ENCODE measurements around the gene AMMECR1L. TPM values are rescaled to one million over a fixed set of nuclear protein-coding genes. Genes with fewer than 3 reads are reported as not detected.
A peak's percentile ranks its signal among the peaks of the same experiment; 100 is the strongest.

AMMECR1L gene
- total RNA-seq, 2 experiments from 2014 or later, result 14.5 to 15.0 TPM

DNA sequence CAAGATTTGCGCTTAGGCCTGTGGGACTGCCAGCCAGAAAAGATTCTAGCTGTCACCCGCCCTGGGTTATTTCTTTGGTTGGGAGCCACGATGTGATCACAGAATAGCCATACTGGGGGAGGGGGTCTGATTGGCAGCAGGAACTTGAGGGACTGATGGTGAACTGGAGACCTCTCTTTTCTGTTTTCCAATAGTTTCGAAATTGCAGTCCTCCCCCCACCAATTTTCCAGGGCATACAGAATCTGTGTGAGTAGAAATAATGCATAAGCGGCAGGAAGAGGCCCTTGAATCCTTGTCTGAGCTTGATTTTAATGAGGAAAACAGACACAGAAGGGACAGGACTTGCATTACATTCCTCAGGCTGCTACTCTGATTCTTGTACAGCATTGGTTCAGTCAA, 25.6 kb downstream of the AMMECR1L start:
- H3K9me3 Mint-ChIP-seq (ENCODE audit: insufficient read depth), result no peaks in the 10 kb centered on the region

GRCh38 chr2:127859712-127860085, 26.1 kb downstream of the AMMECR1L start:
- H3K36me3 Mint-ChIP-seq (ENCODE audit: low read depth), result peaks cover 29% of the 10 kb centered on the region
- peak; percentile 9 for ATAC-seq
- peak overlapping the region; percentile 36 for H3K4me3 Mint-ChIP-seq
- no peaks in the 10 kb centered on the region for H3K9me3 Mint-ChIP-seq (ENCODE audit: insufficient read depth)
- ChIA-PET POLR2A (interaction anchor here (1.1 kb wide), 1 partner anchor 49 kb away, joined by 4 read pairs; the partner anchor contains the start of gene WDR33), CTCF (interaction anchor here (1.0 kb wide), 1 partner anchor 28 kb away, joined by 3 read pairs; no protein-coding TSS in a partner anchor)
- peaks cover 33% of the 10 kb centered on the region for H3K4me1 Mint-ChIP-seq (ENCODE audit: low read depth)
- no peak overlapping the region for H3K27ac Mint-ChIP-seq
- peak; percentile 68 for DNase-seq
- H3K27me3 Mint-ChIP-seq (ENCODE audit: low read depth), result no peaks in the 10 kb centered on the region

More for the DNA sequence above, 25.6 kb downstream of the AMMECR1L start:
- Mint-ChIP-seq H3K27ac (no peak overlapping the region), H3K27me3 (ENCODE audit: low read depth) (no peaks in the 10 kb centered on the region), H3K4me1 (ENCODE audit: low read depth) (peaks cover 31% of the 10 kb centered on the region), H3K36me3 (ENCODE audit: low read depth) (peaks cover 33% of the 10 kb centered on the region), H3K4me3 (no peak overlapping the region)
- ChIA-PET CTCF (interaction anchor here (1.0 kb wide), 1 partner anchor 27 kb away, joined by 3 read pairs; no protein-coding TSS in a partner anchor), POLR2A (interaction anchor here (1.1 kb wide), 1 partner anchor 49 kb away, joined by 4 read pairs; the partner anchor contains the start of gene WDR33)
- no peak for DNase-seq
- ATAC-seq, result no peak

DNA sequence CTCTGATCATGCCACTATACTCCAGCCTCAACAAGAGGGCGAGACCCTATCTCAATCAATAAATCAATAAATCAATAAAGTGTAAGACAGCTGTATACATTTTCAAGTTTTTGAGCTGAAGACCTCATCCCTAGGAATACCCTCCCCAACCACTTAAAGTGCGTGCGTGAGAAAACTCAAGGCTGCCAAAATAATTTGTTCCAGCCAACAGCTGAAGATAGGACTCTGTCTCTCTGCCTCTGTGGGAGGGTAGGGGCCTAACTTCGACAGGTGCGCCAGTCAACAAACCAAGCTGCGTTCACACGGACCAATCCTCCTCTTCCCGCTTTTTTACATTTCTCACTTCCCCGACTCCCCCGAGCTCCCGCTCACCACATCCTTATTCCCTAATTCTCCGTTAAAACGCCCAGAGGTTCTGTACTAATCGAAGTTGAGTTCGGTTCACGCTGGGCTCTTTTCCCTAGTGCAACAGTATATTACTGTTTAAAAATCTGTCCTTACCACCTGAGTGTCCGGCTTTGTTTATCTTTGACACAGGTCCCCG, 28.4 kb downstream of the AMMECR1L start:
- ChIA-PET CTCF (interaction anchor here (1.0 to 1.6 kb wide), 5 partner anchors 15 to 303 kb away, joined by 3 to 6 read pairs (median 3); partner anchors contain the start of gene WDR33), POLR2A (interaction anchor here (1.0 to 1.9 kb wide), 6 partner anchors 13 to 234 kb away, joined by 3 to 8 read pairs (median 5); partner anchors contain the start of genes UGGT1 and WDR33)
- Mint-ChIP-seq H3K27ac (peak overlapping the region; percentile 82), H3K36me3 (ENCODE audit: low read depth) (peaks cover 25% of the 10 kb centered on the region), H3K4me3 (peak overlapping the region; percentile 87), H3K27me3 (ENCODE audit: low read depth) (no peaks in the 10 kb centered on the region), H3K4me1 (ENCODE audit: low read depth) (peaks cover 52% of the 10 kb centered on the region), H3K9me3 (ENCODE audit: insufficient read depth) (no peaks in the 10 kb centered on the region)
- ATAC-seq (peak; percentile 35), DNase-seq (peak; percentile 48)

- H3K4me3 Mint-ChIP-seq, result no peak overlapping the region
- no peaks in the 10 kb centered on the region for H3K9me3 Mint-ChIP-seq (ENCODE audit: insufficient read depth)
- DNase-seq (no peak), ATAC-seq (no peak)
- no peaks in the 10 kb centered on the region for H3K27me3 Mint-ChIP-seq (ENCODE audit: low read depth)
- ChIA-PET CTCF (no interaction called here), POLR2A (no interaction called here)
- H3K27ac Mint-ChIP-seq, result peak overlapping the region; percentile 9
- H3K36me3 Mint-ChIP-seq (ENCODE audit: low read depth), result peaks cover 52% of the 10 kb centered on the region
- H3K4me1 Mint-ChIP-seq (ENCODE audit: low read depth), result peaks cover 50% of the 10 kb centered on the region
These were observed 32.1 kb downstream of the AMMECR1L start for GRCh38 chr2:127853671-127854070.

- Mint-ChIP-seq H3K36me3 (ENCODE audit: low read depth) (peaks cover 60% of the 10 kb centered on the region), H3K27ac (no peak overlapping the region), H3K4me1 (ENCODE audit: low read depth) (peaks cover 44% of the 10 kb centered on the region), H3K4me3 (no peak overlapping the region), H3K27me3 (ENCODE audit: low read depth) (no peaks in the 10 kb centered on the region), H3K9me3 (ENCODE audit: insufficient read depth) (no peaks in the 10 kb centered on the region)
- ChIA-PET CTCF (interaction anchor here (1.3 kb wide), 1 partner anchor 11 kb away, joined by 3 read pairs; no protein-coding TSS in a partner anchor), POLR2A (no interaction called here)
- DNase-seq, result no peak
- no peak for ATAC-seq
These were observed 33.4 kb downstream of the AMMECR1L start for GRCh38 chr2:127852388-127852787.

- ChIA-PET CTCF (no interaction called here), POLR2A (no interaction called here)
- Mint-ChIP-seq H3K4me1 (ENCODE audit: low read depth) (peaks cover 12% of the 10 kb centered on the region), H3K27ac (no peak overlapping the region), H3K4me3 (no peak overlapping the region), H3K36me3 (ENCODE audit: low read depth) (peaks cover 72% of the 10 kb centered on the region), H3K9me3 (ENCODE audit: insufficient read depth) (no peaks in the 10 kb centered on the region), H3K27me3 (ENCODE audit: low read depth) (no peaks in the 10 kb centered on the region)
- ATAC-seq (no peak), DNase-seq (no peak)
These were observed 37.8 kb downstream of the AMMECR1L start for GRCh38 chr2:127847931-127848330.

DNA sequence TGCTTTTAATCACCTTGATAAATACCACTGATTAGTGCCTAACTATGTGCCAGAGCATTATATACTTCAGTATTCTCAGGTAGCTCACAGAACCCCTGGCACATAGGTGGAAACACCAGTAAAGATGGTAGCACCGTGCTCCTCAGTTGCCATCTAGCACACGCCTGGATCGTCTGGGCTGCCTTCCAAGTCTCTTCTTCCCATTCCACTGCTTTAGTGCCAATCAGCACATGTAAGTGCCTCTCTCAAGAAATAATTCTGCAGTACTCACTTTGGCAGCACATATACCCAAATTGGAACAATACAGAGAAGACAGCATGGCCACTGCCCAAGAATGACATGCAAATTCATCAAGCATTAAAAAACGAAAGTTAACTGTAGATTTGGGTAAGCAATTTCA, 40.8 kb downstream of the AMMECR1L start:
- peaks cover 51% of the 10 kb centered on the region for H3K36me3 Mint-ChIP-seq (ENCODE audit: low read depth)
- CTCF ChIA-PET, result no interaction called here
- DNase-seq (no peak), ATAC-seq (no peak)
- no peak overlapping the region for H3K4me3 Mint-ChIP-seq
- no peaks in the 10 kb centered on the region for H3K9me3 Mint-ChIP-seq (ENCODE audit: insufficient read depth)
- H3K27me3 Mint-ChIP-seq (ENCODE audit: low read depth), result no peaks in the 10 kb centered on the region
- POLR2A ChIA-PET, result interaction anchor here (1.4 kb wide), 1 partner anchor 12 kb away, joined by 8 read pairs; the partner anchor contains the start of gene POLR2D
- no peak overlapping the region for H3K27ac Mint-ChIP-seq
- peaks cover 10% of the 10 kb centered on the region for H3K4me1 Mint-ChIP-seq (ENCODE audit: low read depth)

GRCh38 chr2:127843677-127844076, 42.1 kb downstream of the AMMECR1L start:
- POLR2A ChIA-PET, result interaction anchor here (1.4 kb wide), 1 partner anchor 14 kb away, joined by 8 read pairs; the partner anchor contains the start of gene POLR2D
- no peak overlapping the region for H3K27ac Mint-ChIP-seq
- no peaks in the 10 kb centered on the region for H3K9me3 Mint-ChIP-seq (ENCODE audit: insufficient read depth)
- H3K27me3 Mint-ChIP-seq (ENCODE audit: low read depth), result no peaks in the 10 kb centered on the region
- peaks cover 40% of the 10 kb centered on the region for H3K36me3 Mint-ChIP-seq (ENCODE audit: low read depth)
- CTCF ChIA-PET, result no interaction called here
- no peak for ATAC-seq
- DNase-seq, result no peak
- H3K4me3 Mint-ChIP-seq, result no peak overlapping the region
- H3K4me1 Mint-ChIP-seq (ENCODE audit: low read depth), result peaks cover 3% of the 10 kb centered on the region

DNA sequence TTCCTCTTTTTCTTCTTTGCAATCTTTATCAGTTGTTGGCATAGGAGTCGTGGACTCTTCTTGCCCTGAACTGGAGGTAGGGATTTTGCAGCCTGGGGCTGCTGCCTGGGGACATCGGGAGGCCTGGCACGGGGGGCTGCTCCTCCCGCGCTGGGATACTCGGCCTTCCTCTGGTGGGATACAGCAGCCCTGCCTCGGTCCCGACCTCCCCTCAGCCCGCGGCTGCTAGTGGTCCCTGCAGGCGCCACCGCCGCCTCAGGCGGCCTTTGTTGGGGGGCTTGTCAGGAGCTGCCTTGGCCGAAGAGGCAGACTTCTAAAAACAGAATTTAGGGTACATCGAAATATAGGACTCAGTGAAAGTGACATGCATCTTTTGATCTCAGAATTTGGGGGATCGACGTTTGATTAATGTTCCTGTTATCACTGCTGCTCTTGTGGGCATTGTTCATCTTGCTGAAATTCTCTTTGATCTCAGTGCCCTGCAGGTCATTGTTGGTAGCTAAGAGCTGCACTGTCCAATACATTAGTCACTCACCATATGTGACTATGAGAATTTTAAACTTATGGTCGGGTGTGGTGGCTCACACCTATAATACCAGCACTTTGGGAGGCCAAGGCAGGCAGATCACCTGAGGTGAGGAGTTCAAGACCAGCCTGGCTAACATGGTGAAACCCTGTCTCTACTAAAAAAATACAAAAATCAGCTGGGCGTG, 44.1 kb downstream of the AMMECR1L start:
- CTCF ChIA-PET, result interaction anchor here (1.1 kb wide), 1 partner anchor 16 kb away, joined by 4 read pairs; the partner anchor contains the start of gene POLR2D
- POLR2A ChIA-PET, result no interaction called here

GRCh38 chr2:127840893-127841292, 44.9 kb downstream of the AMMECR1L start:
- POLR2A ChIA-PET, result no interaction called here
- Mint-ChIP-seq H3K36me3 (ENCODE audit: low read depth) (peaks cover 16% of the 10 kb centered on the region), H3K4me1 (ENCODE audit: low read depth) (peaks cover 3% of the 10 kb centered on the region), H3K27me3 (ENCODE audit: low read depth) (no peaks in the 10 kb centered on the region), H3K9me3 (ENCODE audit: insufficient read depth) (no peaks in the 10 kb centered on the region), H3K4me3 (no peak overlapping the region), H3K27ac (no peak overlapping the region)
- DNase-seq (no peak), ATAC-seq (no peak)
- CTCF ChIA-PET, result no interaction called here

More for the DNA sequence above, 44.1 kb downstream of the AMMECR1L start:
- no peak overlapping the region for H3K4me3 Mint-ChIP-seq
- H3K27ac Mint-ChIP-seq, result no peak overlapping the region
- no peak for ATAC-seq
- DNase-seq, result no peak
- H3K36me3 Mint-ChIP-seq (ENCODE audit: low read depth), result peaks cover 21% of the 10 kb centered on the region
- peaks cover 3% of the 10 kb centered on the region for H3K4me1 Mint-ChIP-seq (ENCODE audit: low read depth)
- no peaks in the 10 kb centered on the region for H3K9me3 Mint-ChIP-seq (ENCODE audit: insufficient read depth)
- no peaks in the 10 kb centered on the region for H3K27me3 Mint-ChIP-seq (ENCODE audit: low read depth)

GRCh38 chr2:127834951-127835350, 50.8 kb downstream of the AMMECR1L start:
- Mint-ChIP-seq H3K4me3 (no peak overlapping the region), H3K36me3 (ENCODE audit: low read depth) (no peaks in the 10 kb centered on the region), H3K27ac (no peak overlapping the region), H3K9me3 (ENCODE audit: insufficient read depth) (no peaks in the 10 kb centered on the region), H3K4me1 (ENCODE audit: low read depth) (peaks cover 22% of the 10 kb centered on the region), H3K27me3 (ENCODE audit: low read depth) (no peaks in the 10 kb centered on the region)
- ChIA-PET CTCF (no interaction called here), POLR2A (no interaction called here)
- ATAC-seq, result no peak
- DNase-seq, result no peak

DNA sequence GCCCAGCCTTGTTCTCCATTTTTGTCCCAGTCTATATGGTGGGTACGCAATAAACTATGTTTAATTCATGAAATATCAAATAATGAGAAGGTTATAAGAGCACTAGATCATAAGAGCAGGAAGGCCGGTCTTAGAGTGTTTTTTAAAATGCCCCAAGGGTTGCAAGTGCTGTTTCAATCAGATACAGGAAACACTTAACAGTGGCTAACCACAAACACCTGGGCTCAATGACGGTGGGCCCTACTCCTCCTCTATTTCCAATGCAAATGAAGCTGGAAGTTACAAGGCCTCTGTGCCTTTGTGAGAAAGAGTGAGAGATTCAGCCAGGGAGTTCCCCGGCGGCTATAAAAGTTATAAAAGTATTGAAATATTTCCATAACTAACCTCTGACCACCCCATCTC, 55.9 kb downstream of the AMMECR1L start:
- Mint-ChIP-seq H3K27me3 (ENCODE audit: low read depth) (no peaks in the 10 kb centered on the region), H3K27ac (peak overlapping the region; percentile 86), H3K36me3 (ENCODE audit: low read depth) (peaks cover 16% of the 10 kb centered on the region), H3K4me1 (ENCODE audit: low read depth) (peaks cover 42% of the 10 kb centered on the region), H3K4me3 (peak overlapping the region; percentile 20), H3K9me3 (ENCODE audit: insufficient read depth) (peaks cover 19% of the 10 kb centered on the region)
- DNase-seq (peak; percentile 84), ATAC-seq (peak; percentile 94)
- ChIA-PET CTCF (interaction anchor here (0.6 to 1.2 kb wide), 3 partner anchors 18 to 28 kb away, joined by 3 read pairs; partner anchors contain the start of gene WDR33), POLR2A (interaction anchor here (0.7 to 2.7 kb wide), 3 partner anchors 19 to 1142 kb away, joined by 3 to 21 read pairs (median 3); partner anchors contain the start of genes POLR2D and WDR33)
